Measurements from ENCODE around the gene DOCK10.

The DOCK10 gene

DNA sequence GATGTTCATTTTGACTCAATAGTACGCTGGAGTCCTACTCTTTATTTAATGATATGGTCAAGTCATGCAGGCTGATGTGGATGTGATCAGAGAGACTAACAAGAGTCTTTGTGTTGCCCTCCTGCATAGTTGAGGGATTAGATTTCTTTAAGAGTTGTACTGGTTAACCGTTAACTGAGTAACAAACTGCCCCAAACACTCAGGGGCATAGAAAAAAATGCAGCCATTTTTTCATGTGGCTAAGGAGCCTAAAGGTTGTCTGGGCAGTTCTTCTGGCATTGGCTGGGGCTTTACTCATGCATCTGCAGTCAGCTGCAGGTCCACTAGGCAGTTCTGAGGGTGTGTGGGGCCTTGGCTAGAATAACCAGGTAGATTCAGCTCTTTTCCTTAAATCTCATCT is 32.5 kb downstream of the DOCK10 start:
- no peak for DNase-seq

DNA sequence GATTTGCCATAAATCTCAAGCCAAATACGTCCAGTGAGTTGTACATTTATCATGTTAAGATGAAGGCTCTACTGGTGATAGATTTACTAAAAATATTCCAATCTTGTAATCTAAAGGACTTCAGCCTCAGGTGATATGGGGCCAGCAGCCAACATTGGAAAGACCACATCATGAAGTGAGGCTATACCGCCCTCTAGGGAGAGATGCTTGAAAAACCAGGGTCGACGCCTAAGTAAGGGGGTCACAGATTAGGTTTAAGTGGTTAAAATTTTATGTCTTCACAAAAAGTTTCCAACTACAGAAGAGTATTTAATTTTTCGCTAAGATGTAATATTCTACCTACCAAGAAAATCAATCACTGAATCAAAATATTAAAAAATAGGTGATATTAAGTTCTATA is 33.3 kb downstream of the DOCK10 start:
- DNase-seq: peak; percentile 14

DNA sequence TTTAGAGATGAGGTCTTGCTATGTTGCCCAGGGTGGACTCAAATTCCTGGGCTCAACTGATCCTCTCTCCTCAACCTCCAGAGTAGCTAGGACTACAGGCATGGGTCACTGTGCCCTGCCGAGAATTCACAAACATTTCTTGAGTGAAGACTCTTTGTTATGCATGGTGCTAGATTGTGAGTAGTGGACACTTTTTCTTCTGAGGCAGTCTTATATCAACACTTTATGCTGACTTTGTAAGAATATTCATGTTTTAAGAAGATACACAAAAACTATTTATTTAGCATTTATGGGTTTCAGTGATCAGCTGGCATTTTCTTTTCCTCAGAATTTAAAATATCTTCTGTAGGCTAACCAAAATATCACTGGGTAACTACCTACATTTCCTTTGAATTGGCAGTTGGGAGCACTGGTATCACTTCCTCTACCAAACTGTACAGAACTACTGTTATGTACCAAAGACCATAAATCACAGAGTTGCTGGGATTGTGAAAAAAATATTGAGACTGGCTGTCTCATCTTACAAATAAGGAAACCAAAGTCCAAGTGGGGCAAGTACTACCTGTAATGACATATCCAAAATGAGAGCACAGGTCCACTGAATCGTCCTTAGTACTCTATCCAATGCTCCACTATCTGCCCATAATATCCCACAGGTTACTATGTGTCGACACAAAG is 34.0 kb downstream of the DOCK10 start:
- DNase-seq: no peak

DNA sequence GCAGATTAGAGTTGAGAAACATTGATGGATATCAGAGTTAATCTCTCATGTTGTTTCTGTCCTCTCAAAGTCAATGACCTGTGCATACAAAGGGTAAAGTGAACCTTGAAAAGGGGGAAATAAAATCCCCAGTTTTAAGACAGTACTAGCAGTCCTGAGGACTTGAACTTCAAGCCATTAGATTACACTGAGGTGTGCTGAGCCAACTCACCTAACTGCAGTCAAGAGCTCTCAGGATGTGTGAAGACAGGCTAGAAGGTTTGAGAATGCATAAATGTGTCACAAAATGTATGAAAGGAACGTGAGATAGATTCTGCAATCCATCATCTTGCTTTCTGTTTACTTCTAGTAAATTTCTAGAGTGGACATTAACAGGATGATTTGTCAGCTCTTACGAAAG is 35.5 kb downstream of the DOCK10 start:
- no peak for DNase-seq

DNA sequence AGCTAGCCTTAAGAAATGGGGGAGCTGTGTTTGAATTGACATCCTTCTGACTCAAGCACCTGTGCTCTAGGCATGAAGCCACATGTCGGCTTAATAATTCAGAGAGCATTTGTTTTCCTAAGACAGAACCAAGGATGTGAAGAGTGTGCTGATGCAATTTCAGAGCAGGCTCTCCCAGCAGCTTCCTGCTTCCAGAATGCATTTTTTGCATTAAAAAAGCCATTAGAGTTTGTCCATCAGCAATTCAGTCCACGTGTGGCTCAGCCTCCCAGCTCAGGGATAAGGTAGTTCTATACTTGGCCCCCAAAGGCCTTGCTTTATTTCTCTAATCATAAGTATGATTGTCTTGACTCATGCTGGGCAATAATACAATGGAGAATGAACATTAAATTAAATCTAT is 37.7 kb downstream of the DOCK10 start:
- no peak for DNase-seq

DNA sequence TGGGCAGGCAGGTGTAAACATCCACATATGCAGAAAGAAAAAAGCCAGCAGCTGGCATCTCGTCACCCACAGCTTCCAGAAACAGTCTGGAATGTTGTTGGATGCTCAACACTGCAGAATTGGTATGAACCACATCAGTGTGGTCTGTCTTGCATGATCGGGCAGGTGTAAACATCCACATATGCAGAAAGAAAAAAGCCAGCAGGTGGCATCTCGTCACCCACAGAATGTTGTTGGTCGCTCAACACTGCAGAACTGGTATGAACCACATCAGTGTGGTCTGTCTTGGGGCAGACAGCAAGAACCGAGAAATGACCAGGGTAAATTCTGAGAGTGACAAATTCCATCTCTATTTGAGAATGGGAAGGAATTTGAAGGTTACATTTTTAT is 39.6 kb downstream of the DOCK10 start:
- DNase-seq: peak; percentile 26

DNA sequence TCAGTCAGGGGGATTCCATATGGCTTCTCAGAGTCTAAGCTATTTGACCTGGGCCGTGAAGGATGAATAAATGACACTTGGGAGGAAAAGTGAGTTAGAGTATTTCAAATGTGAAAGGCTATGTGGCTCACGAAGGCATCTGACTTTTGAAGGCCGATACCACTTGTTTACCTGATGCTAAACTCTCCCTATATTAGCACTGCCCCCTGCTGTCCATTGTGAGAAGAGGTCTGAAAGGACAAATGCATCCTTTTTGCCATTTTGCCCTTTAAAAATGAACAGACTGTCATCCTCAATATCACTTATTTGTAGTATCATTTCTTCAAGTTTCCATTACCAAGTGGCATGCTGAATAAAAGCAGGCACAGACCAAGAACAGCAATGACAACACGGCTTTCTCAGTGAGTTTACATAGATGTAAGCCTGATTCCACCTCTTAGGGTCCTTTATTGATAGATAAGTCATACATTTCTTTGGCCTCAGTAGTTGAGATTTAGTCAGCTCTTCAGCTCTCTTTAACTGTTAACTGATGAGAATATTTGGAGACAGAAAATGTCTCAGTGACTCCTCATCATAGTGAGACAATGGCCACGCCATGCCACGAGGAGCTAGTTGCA is 40.1 kb downstream of the DOCK10 start:
- DNase-seq: peak; percentile 64

DNA sequence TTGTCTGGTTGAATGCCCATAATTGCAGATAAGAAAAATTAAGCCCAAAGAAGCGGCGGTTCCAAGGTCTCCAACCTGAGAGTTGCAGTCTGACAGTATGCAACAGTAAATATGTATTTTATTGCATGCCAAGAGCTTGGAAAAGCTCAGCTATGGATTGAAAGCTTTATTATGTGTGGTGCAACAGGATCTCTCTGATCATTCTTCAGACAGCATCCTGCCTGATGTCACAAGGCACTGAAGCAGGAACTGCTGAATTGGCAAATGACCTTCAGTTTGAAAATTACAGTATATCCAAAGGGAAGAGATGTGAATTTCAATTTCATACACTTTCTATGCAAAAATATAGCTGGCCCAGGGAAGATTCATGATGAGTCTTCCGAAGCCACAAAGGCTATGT is 42.5 kb downstream of the DOCK10 start:
- no peak for DNase-seq

DNA sequence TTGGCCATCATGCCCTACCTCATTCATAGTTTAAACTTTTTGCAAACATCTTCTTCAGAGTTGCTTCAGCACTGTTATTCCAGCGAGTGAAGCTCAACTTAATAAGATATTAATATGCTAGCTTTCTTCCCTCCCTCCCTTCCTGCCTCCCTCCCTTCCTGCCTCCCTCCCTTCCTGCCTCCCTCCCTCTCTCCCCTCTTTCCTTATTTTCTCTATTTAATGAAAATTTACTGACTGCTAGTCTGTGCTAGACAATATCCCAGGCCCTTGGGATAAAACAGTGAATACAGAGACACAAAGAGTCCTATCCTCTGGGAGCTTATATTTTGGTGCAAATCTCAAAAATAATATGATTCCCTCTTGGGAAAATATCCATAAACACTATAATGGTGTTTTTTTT is 42.9 kb downstream of the DOCK10 start:
- no peak for DNase-seq

DNA sequence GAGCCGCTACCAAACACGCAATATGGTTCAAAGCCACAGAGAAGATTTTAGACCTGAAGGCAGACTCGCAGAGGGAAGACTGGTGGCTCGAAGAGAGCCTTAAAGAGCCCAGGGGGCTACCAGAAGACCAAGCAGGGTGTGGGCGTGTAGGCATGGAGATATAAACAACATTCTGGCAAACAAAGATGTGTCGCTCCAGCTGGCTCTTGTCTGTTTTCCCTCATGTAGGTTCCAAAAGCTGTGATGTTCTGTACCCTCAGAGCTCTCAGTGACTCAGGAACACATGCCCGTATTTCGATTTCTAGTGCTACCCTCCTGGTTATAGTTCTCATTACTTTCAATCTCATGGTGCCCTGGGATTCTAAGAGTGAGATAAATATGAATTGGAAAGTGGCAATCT is 44.5 kb downstream of the DOCK10 start:
- no peak for DNase-seq

DNA sequence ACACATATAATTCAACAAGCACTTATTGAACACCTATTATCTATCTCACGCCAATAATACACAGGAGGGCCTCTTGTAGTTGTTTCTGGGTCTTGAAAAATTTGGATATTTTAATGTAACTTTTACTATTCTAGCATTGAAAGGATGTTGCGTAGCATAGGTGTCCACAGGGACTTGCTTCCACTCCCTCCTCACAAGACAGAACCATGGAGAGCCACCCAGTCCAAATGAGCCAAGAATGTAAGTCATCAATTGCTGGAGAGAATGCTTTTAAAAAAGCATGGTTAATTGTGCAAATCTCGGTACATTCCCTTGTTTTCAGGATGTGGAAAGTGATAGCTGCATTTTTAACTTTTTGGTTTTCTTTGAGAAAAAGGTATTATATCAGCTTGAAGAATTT is 46.8 kb downstream of the DOCK10 start:
- no peak for DNase-seq

DNA sequence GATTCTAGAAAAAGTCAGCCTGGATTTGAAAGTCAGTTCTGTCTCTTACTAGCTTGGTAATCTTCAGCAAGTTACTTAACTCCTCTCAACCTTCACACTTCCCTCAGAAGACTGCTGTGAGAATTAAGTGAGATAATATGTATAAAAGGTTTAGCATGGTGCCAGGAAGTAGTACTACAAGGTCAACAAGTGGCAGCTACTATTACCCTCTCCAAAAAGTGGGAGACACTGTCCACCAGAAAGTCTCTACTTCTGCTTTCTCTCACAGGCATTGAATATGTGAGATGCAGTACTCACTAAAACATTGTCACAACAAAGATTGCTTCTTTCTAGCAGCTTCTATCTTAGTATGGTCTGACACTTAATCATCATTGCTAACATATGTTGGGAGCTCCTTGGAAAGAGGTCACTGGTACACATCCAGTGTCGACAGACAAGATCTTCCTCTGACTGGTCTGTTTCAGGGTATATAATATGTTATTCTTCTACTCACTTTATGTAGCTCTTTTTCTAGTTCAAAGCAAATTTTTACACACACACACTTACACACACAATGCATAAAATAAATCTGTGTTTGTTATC is 47.9 kb downstream of the DOCK10 start:
- no peak for DNase-seq

DNA sequence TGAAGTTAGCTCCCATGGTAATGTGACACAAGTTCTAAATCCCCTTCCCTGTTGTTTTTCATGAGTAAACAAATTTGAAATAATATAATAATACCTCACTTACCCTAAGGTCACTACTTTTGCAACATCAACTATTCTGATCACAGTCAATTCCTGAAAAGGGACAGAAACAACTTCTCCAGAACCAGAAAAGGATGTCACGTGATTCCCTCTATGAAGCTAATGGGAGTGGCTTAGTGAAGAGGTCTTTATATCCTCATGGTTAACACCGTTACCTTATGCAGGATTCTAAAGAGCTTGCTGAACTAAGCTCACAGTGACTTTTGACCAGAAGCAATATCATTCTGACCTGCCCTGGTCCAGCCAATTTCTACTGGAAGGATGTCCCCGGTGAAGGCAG is 51.6 kb downstream of the DOCK10 start:
- no peak for DNase-seq

DNA sequence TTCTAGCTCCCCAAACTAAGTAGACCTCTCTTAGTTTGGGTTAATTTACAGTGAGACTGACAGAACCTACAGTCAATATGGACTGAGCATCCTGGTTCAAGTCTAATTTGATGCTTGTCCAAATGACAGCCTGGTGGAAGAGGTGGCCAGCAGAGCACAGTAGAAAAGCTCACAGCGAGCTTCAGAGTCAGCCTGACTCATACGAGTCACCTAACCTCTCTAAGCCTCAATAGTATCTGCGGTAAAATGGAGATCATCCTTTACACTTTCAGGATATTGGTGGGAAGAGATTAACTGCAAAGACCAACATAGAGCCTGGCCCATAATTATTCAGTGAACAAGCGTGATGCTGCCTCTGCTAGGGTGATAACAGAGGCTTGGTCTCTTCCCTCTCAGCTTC is 54.5 kb downstream of the DOCK10 start:
- no peak for DNase-seq

DNA sequence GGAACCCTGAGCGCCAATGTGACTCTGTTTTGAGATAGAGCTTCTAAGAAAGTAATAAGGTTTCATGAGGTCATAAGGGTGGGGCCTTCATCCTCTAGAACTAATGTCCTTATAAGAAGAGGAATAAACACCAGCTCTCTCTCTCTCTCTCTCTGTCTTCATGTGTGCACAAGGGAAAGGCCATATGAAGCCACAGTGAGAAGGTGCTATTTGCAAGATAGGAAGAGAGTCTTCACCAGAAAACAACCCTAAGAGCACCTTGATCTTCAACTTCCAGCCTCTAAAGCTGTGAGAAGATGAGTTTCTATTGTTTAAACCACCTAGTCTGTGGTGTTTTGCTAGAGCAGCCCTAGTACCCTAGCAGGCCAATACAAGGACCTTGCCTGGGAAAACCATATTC is 55.8 kb downstream of the DOCK10 start:
- DNase-seq: no peak

DNA sequence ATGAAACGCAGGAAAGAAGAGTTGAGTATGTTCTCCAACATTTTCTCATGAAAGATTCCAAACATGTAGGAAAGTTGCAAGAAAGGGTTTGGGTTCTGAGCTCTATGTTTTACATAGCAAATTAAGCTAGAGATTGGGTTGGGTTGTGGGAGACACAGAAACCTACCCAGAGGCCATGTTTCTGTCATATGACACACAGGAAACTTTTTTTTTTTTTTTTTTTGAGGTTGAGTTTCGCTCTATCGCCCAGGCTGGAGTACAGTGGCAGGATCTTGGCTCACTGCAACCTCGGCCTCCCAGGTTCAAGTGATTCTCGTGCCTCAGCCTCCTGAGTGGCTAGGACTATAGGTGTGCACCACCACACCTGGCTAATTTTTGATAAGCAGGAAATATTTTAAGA is 57.6 kb downstream of the DOCK10 start:
- DNase-seq: no peak

DNA sequence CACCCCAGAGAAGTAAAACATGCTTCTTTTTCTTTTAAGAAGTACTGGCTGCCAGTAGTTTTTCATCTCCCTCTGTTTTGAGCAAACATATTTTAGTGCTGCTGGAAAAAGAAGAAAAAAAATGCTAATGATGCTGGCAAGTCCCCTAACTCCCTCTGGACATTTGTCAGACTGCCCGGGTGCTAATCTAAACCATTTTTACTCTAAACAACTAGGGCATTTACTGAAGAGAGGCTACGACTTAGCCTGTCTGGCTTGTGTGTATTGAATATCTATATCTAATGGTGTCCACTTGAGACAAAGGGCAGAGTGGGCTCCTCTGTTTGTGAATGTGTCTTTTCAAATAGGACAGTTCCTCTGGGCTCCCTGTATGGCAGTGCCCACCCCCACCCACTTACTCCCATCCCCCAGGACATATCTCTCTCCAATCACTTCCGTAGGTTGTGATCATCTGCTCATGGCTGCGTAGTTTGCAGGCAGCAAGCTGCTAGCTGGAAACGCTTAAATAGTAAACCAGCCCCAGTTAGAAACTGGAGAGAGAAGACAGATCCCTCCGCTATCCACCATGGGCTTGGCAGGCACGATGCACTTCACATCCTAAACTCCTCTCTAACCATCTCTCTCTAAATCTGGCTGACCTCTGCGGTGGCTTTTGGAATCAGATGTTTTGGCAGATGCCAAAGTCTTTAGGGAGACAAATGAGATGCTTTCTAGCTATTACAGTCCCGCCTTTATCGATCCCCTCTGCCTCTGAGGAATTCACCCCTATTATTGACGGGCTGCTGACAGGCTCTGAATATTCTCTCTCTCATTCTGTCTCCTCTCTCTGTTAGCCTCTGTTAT is 58.3 kb downstream of the DOCK10 start:
- peak; percentile 85 for DNase-seq

DNA sequence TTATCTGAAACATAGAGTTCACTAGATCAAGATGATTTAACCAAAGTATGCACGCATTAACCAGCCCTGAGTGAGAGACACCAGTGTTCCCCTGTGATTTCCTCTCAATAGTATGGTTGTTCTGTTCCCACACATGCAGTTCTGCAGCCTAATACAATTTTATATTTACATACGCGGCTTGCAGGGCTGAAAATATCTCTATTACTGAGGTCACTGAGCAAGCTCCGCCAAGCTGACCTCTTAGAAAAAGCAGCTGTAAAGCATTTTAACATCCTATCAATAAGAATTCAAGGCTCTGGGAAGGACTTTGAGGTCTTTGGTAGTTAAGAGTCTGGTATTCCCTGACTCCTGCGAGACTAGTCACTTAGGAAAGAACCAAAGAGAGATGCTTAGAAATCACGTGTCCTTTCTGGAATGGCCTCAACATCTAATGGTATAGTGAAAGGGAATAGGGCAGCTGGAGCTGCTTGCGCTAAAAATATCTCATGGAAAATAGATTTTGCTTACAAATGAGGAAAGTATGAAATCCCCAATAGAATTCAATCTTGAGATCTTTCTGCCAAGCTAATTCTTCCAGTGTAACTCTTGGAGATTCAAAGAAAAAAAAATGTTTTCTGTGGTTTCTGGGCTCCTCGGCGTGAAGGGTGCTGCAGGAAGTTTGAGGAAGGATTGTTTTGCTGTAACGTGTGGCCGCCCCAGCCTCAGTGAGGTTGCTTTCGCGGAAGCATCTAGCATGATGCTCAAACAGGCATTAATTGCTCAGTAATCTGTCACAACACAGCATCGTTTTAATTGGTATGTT is 59.2 kb downstream of the DOCK10 start:
- DNase-seq: peak; percentile 85

DNA sequence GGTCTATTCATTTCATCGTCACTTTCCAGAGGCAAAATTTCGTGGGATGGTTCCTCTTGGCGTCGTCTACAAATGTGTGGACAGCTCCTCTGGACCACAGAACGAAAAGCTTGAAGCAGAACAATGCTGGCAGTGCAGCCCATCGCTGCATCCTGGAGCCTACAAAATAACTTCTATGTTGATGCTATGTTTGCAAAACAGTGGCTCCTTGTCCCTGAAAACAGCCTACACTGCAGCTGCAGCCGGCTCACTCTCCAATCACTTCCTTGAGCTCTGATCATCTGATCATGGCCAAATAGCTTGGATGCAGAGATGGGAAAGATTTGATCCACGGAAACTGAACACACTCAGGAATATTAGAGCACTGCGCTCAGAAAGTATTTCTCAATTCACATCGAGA is 60.0 kb downstream of the DOCK10 start:
- peak; percentile 41 for DNase-seq

DNA sequence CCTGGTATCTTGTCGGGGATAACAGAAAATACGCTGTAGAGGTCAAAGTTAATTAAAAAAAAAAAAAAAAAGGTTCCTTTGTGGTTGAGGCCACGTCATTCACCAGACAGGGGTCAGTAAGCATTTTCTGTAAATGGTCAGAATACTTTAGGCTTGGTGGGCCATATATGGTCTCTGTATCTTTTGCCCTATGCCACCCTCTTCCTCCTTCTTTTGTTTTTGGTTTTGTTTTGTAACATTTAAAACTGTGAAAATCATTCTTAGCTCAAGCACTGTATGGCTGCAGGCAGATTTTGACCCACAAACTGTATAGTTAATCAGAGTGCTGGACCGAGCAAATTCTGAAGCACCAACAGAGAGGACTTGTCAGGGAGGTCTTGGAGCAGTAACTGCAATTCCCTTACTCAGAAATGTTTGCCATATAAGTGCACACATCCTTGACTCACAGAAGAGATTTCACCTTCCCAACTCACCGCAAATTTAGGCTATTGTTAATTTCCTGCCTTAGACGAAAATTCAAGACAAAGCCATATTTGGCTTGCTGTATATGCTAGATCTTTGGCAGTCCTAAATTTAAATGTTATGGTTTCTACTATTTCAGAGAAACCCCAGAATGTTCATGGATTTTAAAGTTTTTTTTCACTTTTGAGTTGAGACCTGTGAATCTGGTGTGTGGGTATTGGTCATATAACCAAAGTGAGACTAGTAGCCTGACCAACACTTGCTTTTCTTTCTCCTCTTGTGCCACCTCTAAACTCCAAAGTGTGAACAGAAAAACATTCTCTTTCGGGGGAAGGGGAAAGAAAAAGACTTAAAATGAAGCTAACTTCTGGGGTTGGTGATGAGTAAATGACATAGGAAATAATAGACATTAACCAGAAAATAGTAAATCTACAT is 65.4 kb downstream of the DOCK10 start:
- no peak for DNase-seq

DNA sequence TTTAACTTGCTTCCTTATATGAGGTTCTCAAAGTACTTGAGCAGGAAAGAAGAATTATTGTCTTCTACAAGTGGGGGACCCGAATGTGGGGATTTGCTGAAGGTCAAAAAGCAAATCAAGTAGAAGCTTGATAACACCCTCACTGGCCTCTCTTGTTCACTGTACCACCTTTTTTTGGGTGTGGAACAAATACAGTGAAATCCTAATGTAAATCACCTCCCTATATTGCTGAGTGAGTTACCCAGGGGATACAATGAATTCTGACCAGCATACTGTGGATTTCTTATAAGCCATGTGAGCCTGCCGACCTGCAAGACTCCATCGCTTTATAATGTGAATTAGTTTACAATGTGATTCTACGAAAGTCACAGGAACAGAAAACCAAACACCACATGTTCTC is 66.5 kb downstream of the DOCK10 start:
- no peak for DNase-seq
